IPS DF 4.7 (cell line): Measurements from ENCODE around the gene ZNF37A.
"Not testable (repeated sequence)": the region's sequence is repeated elsewhere in the genome, so short reads cannot be mapped to it uniquely, and the experiment has no call there.

ENCODE experiments used
- DNase-seq: peaks from one replicate; pipeline ENCODE4 v3.0.0-alpha.2; 2013; ENCODE audit warnings: low spot score; ENCODE audit errors: extremely low read depth

Gene ZNF37A

GRCh38 chr10:38094158-38094926 lies at the start of gene ZNF37A:
Gene ZNF37A (plus strand): TSS chr10:38094337. CDS start chr10:38096618, 2,281 bp downstream.
- DNase-seq, result peak; percentile 87

DNA sequence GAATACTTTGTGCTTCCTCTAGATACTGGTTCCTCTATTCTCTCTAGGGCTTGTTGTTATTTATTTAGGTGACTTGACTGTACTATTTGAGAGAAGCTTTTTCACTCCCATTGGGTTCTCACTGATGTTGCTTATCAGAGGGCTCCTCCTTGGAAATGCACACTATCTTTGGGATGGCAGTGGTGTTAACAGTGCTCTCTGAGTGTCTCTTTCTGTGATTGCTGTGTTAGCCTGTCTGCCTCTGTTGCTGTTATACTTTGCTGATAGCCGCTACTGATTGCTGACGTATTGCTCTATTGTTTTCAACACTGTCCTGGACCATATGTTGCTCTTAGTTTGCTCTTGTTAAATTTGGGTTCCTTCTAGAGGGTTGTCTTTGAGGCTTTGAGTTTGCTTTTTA lies 49.0 kb upstream of the ZNF37A start:
- DNase-seq, result no peak

DNA sequence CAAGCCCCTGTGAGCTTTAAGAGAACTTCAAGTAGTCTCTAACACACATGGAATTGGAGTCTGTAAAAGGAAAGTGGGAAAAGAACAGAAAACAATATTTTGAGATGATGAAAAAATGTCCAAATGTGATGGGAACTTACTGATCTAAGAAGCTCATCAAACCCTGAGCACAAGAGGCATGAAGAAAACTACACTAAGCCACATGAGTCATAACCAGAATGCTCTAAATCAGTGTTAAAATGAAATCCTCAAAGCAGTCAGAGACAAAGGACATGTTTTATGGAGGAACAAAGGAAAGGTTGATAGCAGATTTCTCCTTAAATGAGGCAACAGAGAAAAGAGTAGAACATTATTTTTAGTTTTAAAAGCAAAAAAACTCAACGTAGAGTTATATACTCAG lies 46.5 kb upstream of the ZNF37A start:
- no peak for DNase-seq

GRCh38 chr10:38050212-38050611 lies 43.9 kb upstream of the ZNF37A start:
- DNase-seq, result no peak

DNA sequence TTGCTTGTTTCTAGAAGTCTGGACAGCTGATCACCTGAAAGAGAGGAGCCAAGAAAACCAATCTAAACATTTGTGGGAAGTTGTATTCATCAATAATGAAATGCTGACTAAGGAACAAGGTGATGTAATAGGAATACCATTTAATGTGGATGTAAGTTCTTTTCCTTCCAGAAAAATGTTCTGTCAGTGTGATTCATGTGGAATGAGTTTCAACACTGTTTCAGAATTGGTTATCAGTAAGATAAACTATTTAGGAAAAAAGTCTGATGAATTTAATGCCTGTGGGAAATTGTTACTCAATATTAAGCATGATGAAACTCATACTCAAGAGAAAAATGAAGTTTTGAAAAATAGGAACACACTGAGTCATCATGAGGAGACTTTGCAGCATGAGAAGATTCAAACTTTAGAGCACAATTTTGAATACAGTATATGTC lies 39.8 kb upstream of the ZNF37A start:
- DNase-seq, result no peak

- DNase-seq, result not testable (repeated sequence)
Measured at GRCh38 chr10:38055274-38055894, 38.8 kb upstream of the ZNF37A start.

- DNase-seq, result not testable (repeated sequence)
Measured at GRCh38 chr10:38069663-38070062, 24.5 kb upstream of the ZNF37A start.

DNA sequence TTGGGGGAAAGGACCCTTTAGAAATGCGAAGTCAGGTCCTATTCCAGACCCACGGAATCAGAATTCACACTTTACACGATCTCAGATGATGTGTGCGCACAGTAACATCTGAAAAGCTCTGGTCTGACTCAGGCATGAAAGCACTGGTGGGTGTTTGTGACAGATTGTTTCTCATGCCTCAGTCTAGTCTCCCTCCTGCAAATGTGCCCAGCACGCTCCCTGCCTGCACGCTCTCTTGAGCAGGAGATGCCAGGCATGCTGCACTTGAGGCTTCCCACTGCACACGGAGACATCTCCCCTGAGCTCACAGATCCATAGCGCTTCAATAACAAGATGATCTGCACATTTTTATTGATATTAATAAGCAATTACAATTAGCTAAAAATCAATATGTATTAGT lies 23.6 kb upstream of the ZNF37A start:
- DNase-seq, result no peak

GRCh38 chr10:38072552-38072951 lies 21.6 kb upstream of the ZNF37A start:
- DNase-seq, result no peak

DNA sequence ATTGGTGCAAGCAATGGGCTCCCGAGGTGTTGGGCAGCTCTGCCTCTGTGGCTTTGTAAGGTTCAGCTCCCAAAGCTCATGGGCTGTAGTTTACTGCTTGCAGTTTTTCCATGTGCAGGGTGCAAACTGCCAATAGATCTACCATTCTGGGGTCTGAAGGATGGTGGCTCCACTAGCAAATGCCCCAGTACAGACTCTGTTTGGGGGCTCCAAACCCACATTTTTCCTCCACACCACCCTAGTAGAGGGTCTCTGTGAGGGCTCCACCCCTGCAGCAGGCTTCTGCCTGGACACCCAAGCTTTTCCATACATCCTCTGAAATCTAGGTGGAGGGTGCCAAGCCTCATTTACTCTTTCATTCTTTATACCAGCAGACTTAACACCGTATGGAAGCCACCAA lies 17.4 kb upstream of the ZNF37A start:
- DNase-seq, result no peak

DNA sequence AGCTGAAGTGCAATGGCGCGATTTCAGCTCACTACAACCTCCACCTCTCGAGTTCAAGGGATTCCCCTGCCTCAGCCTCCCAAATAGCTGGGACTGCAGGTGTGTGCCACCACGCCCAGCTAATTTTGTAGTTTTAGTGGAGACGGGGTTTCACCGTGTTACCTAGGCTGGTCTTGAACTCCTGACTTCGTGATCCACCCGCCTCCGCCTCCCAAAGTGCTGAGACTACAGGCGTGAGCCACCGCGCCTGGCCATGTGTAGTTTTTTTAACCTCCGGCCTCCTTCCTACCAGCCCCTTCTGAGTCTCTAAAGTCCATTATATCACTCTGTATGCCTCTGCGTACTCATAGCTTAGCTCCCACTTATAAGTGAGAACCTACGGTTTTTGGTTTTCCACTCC lies 819 bp upstream of the ZNF37A start:
- not testable (repeated sequence) for DNase-seq

GRCh38 chr10:38093816-38094157 lies 350 bp upstream of the ZNF37A start:
- no peak for DNase-seq

DNA sequence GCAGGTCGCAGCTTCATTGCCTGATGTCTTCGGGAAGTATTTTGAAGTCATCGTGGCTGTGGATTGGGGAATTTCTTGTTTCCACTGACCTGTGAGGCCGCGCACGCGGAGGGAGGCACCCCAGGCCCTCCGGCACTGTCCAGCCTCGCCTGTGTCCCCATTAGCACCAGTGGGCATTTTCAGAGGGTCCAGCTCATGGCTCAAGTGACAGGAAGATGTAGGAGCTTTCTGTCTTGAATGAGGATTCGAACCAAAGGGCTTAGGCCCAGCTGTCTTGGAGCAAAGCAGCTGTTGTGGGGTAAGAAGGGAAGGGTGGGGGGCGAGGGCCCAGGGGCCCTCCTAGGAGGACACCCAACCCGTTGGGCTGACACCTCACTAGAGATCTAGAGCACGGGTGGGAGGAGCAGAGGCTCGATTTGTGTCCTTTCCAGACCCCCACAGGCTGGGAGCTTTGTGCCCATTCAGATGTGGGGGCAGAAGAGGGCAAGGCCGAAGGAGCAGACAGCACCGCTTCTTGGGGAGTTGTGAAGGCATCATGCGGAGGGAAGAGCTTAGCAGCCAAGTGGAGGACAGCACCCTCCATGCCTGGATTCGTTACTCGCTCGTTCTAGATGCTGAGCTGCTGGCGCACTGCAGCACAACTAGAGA lies 914 bp downstream of the ZNF37A start:
- no peak for DNase-seq

GRCh38 chr10:38102880-38103279 lies 8.7 kb downstream of the ZNF37A start:
- no peak for DNase-seq

DNA sequence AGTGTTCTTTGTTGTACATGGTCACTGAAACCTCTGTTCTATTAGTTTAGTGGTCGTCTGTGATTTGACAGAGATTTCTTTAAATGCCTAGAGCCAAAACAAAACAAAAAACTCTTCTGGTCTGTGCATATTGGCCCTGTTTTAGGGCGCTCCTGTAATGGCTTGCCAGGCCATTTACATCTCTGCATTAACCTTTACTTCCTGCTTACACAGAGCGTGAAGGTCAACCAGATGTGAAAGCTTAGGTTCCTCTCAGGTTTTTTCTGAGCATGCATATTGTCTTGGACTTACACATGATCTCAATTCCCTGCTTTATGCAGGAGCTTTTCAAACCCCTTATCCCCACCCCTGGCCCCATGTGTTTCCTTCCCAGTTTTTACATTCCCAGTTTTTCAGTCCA lies 9.6 kb downstream of the ZNF37A start:
- DNase-seq, result no peak

DNA sequence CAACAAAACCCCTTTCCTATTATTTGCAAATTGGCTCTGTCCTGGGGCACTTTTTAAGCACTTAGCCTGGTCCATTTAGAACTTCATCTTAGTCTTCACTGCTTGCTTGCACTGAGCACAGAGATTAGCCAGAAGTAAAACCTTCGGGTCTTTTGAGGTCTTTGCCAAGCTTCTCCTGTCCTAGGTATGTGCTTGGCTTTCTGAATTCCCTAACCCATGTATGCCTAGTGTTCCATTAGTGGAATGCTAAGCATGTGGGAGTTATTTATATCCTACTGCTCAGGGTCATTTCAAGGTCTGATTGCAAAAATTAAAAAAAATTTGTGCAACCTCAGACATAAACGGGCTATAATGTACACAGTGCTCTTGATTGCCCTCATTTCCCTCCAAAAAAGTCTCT lies 18.0 kb downstream of the ZNF37A start:
- DNase-seq, result no peak

DNA sequence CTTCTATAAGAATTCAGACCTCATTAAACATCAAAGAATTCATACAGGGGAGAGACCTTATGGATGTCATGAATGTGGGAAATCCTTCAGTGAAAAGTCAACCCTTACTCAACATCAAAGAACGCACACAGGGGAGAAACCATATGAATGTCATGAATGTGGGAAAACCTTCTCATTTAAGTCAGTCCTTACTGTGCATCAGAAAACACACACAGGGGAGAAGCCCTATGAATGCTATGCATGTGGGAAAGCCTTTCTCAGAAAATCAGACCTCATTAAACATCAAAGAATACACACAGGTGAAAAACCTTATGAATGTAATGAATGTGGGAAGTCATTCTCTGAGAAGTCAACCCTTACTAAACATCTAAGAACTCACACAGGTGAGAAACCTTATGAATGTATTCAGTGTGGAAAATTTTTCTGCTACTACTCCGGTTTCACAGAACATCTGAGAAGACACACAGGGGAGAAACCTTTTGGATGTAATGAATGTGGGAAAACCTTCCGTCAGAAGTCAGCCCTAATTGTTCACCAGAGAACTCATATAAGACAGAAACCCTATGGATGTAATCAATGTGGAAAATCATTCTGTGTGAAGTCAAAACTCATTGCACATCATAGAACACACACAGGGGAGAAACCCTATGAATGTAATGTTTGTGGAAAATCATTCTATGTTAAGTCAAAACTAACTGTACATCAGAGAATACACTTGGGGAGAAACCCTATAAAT lies 24.1 kb downstream of the ZNF37A start:
- DNase-seq, result no peak

DNA sequence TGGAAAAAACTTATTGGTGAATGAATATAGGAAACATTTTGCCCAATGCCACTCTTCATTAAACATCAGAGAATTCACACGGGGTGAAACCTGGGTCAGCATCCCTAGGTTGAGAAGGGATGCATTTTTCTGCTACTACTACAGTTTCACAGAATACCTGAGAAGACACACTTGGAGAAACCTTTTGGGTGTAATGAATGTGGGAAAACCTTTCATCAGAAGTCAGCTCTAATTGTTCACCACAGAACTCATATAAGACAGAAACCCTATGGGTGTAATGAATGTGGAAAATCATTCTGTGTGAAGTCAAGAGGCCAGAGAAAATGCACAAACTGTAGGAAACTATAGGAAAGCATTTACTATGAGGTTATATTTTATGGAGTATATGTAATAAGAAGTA lies 24.9 kb downstream of the ZNF37A start:
- no peak for DNase-seq

DNA sequence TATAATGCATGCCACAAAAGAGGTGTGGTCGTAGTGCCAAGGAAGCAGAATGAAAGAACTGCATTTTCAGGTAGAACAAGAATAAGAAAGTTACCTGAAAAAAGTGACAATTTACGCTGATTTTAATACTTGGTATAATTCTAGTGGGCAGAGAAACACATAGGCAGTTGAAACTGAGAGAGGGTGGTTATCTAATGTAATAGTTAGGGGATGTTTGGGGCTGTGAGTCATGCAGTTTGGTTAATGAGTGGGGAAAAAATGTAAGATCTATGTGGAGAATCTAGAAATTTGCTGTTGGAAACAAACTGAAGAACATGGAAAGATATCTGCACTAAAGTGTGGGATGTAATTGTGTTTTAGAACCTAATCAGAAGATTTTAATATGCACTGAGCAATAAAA lies 33.7 kb downstream of the ZNF37A start:
- DNase-seq, result no peak

DNA sequence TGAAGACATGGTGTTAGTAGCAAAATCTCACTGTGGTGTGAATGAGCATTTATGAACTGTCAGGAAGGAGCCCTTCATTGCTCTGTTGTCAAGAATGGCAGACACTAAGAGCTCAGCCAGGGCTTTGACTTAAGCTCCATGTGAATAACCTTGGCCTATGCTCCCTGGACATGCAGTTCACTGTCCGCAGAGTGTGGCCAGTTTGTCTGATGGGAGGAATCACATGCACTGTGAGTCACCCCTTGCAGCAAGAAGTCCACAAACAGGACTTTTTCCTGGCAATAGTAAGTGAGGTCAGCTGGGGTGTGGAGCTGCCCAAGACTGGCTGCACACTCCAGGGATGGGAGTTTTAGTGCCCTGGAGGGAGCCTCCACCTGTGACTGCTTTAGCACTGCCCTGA lies 49.5 kb downstream of the ZNF37A start:
- DNase-seq, result no peak

- DNase-seq, result no peak
Measured at GRCh38 chr10:38146579-38147333, 52.6 kb downstream of the ZNF37A start.
